SK-N-SH (cell line): ENCODE measurements around the gene PBRM1.

Experiments
- CTCF ChIP-seq: fragments of 200-600 bp; sonication (generic); IDR thresholded peaks from 2 replicates; pipeline ENCODE4 v1.6.1; 2017; ENCODE audit warnings: antibody characterized with exemption, mild to moderate bottlenecking, moderate library complexity
- EP300 ChIP-seq, 2 experiments: IDR thresholded peaks; 2 replicates each; pipeline versions ENCODE4 v1.4.0 to v1.6.1; 2012; ENCODE audit warnings: borderline replicate concordance in 1 of 2, low read depth in 1 of 2, low read length in 1 of 2
- RCOR1 ChIP-seq: fragments of 150-350 bp; IDR thresholded peaks from 2 replicates; pipeline ENCODE4 v1.6.1; 2017; ENCODE audit warnings: antibody characterized with exemption, low read length
- REST ChIP-seq: IDR thresholded peaks from 2 replicates; pipeline ENCODE4 v1.6.1; 2012; ENCODE audit warnings: mild to moderate bottlenecking, low read depth, low read length, moderate library complexity

- TF ChIP-seq EP300 (IDR thresholded peaks at IDR 0.05; ENCODE audit: borderline replicate concordance in 1 of 2, low read depth in 1 of 2, low read length in 1 of 2) (no peak), RCOR1 (no peak), CTCF (no peak), REST (no peak)
Observed at GRCh38 chr3:52733256-52733891, 47.7 kb upstream of the PBRM1 start.
